Endothelial cell of umbilical vein (primary cell): ENCODE measurements around the gene OXSR1. TPM values are rescaled to one million over a fixed set of nuclear protein-coding genes. Genes with fewer than 3 reads are reported as not detected.
"Not testable (repeated sequence)": the region's sequence is repeated elsewhere in the genome, so short reads cannot be mapped to it uniquely, and the experiment has no call there.

Experiments
- BruUV-seq: library from RNA; stranded (reverse); fragments of 400-500 nt; replicated peaks from 2 replicates; lab custom pipeline; 2021; lab: Mats Ljungman, UMichigan
- CTCF ChIA-PET: fragments of 300-600, 350-600 bp; sonication (Branson Sonifier 250); formaldehyde crosslinking; loops from one replicate; lab custom pipeline; 2021; ENCODE audit warnings: antibody characterized with exemption, inconsistent platforms; lab: Charles Lee
- POLR2A ChIA-PET: fragments of 300-600, 350-600 bp; sonication (Branson Sonifier 250); formaldehyde crosslinking; loops from one replicate; lab custom pipeline; 2021; ENCODE audit warnings: antibody characterized with exemption, inconsistent platforms; lab: Charles Lee
- DNase-seq: peaks from one replicate; pipeline ENCODE4 v3.0.0-alpha.2; 2011; ENCODE audit warnings: low read depth, low spot score
- FAIRE-seq: peaks from 2 replicates; lab custom pipeline; 2011; peaks lifted over from hg19 to GRCh38; lab: Jason Lieb, UNC
- H2AFZ ChIP-seq: 2 replicates; pipeline ENCODE4 v1.6.0; 2012; ENCODE audit warnings: low read depth, low read length, control low read depth, inconsistent platforms
- H3K27ac ChIP-seq: 2 replicates; pipeline ENCODE4 v1.5.1; 2011; ENCODE audit warnings: low read depth, mild to moderate bottlenecking, control low read depth, low read length, moderate library complexity; ENCODE audit not compliant: insufficient read depth
- H3K27me3 ChIP-seq, 2 experiments: 2 replicates each; pipeline versions ENCODE4 v1.6.0 to v1.6.1; 2011; ENCODE audit warnings: low read length in 2 of 2, mixed read lengths in 1 of 2; ENCODE audit not compliant: control insufficient read depth in 2 of 2, insufficient read depth in 2 of 2
- H3K36me3 ChIP-seq, 2 experiments: 2 replicates in 1 of 2; 3 replicates in 1 of 2; pipeline ENCODE4 v1.5.1; 2011; ENCODE audit warnings: low read length in 2 of 2, mild to moderate bottlenecking in 1 of 2, moderate library complexity in 1 of 2; ENCODE audit not compliant: control insufficient read depth in 2 of 2, insufficient read depth in 2 of 2; ENCODE audit errors: extremely low read depth in 1 of 2
- H3K4me1 ChIP-seq: 3 replicates; pipeline ENCODE4 v1.5.1; 2011; ENCODE audit warnings: mild to moderate bottlenecking, low read length; ENCODE audit not compliant: control insufficient read depth, insufficient read depth; ENCODE audit errors: extremely low read depth
- H3K4me2 ChIP-seq: 2 replicates; pipeline ENCODE4 v1.6.1; 2011; ENCODE audit warnings: low read length, control low read depth, mixed read lengths; ENCODE audit not compliant: insufficient read depth
- H3K4me3 ChIP-seq, 3 experiments: fragments of 200-600 bp in 1 of 3; sonication (generic), shearing (Covaris generic) in 1 of 3; replicated peaks in 1 of 3; 2 replicates each; pipeline ENCODE4 v1.5.1; 2011 to 2016; ENCODE audit warnings: control low read depth in 3 of 3, low read length in 3 of 3, mild to moderate bottlenecking in 2 of 3, inconsistent platforms in 1 of 3, low read depth in 1 of 3, moderate library complexity in 1 of 3; ENCODE audit not compliant: insufficient read depth in 1 of 3
- H3K79me2 ChIP-seq: 2 replicates; pipeline ENCODE4 v1.6.0; 2012; ENCODE audit warnings: low read length, inconsistent platforms; ENCODE audit not compliant: control insufficient read depth, insufficient read depth
- H3K9ac ChIP-seq: replicated peaks from 2 replicates; pipeline ENCODE3; 2011; ENCODE audit warnings: low read length, control low read depth; ENCODE audit not compliant: insufficient read depth; ENCODE audit errors: extremely low read depth
- H3K9me1 ChIP-seq: replicated peaks from 3 replicates; pipeline ENCODE4 v1.6.0; 2011; ENCODE audit warnings: mild to moderate bottlenecking, low read length; ENCODE audit not compliant: control insufficient read depth, insufficient read depth; ENCODE audit errors: extremely low read depth
- H3K9me3 ChIP-seq: replicated peaks from 2 replicates; pipeline ENCODE4 v1.5.1; 2012; ENCODE audit warnings: low read length, inconsistent platforms; ENCODE audit not compliant: control insufficient read depth, insufficient read depth
- H4K20me1 ChIP-seq: replicated peaks from 2 replicates; pipeline ENCODE3; 2011; ENCODE audit warnings: mild to moderate bottlenecking, low read length; ENCODE audit not compliant: control insufficient read depth, insufficient read depth; ENCODE audit errors: extremely low read depth
- EZH2 ChIP-seq: IDR thresholded peaks from 2 replicates; pipeline ENCODE4 v1.6.1; 2012; ENCODE audit warnings: borderline replicate concordance, low read depth, mild to moderate bottlenecking, moderate library complexity, low read length, inconsistent platforms; ENCODE audit not compliant: severe bottlenecking
- FOS ChIP-seq: IDR thresholded peaks from 2 replicates; pipeline ENCODE4 v1.6.1; 2011; ENCODE audit warnings: mild to moderate bottlenecking, low read length, moderate library complexity, borderline replicate concordance; ENCODE audit not compliant: insufficient read depth
- GATA2 ChIP-seq: IDR thresholded peaks from 2 replicates; pipeline ENCODE4 v1.7.0; 2011; ENCODE audit warnings: low read depth, mild to moderate bottlenecking, moderate library complexity, mixed read lengths, low read length; ENCODE audit not compliant: insufficient read length, insufficient read depth
- JUN ChIP-seq: IDR thresholded peaks from 2 replicates; pipeline ENCODE4 v1.6.1; 2011; ENCODE audit warnings: borderline replicate concordance, low read depth; ENCODE audit not compliant: insufficient read length, insufficient read depth
- MAX ChIP-seq: IDR thresholded peaks from 2 replicates; pipeline ENCODE4 v1.6.1; 2011; ENCODE audit not compliant: insufficient read depth, insufficient read length
- MYC ChIP-seq: IDR thresholded peaks from one replicate; pipeline ENCODE4 v1.6.1; 2011; ENCODE audit warnings: mild to moderate bottlenecking, low read depth, low read length
- POLR2A ChIP-seq: IDR thresholded peaks from 2 replicates; pipeline ENCODE4 v1.6.1; 2012; ENCODE audit warnings: low read depth, mild to moderate bottlenecking, control low read depth, low read length
- POLR2AphosphoS5 ChIP-seq: IDR thresholded peaks from 2 replicates; pipeline ENCODE4 v1.6.1; 2012; ENCODE audit warnings: low read depth, mild to moderate bottlenecking, control low read depth, low read length, moderate library complexity; ENCODE audit not compliant: insufficient read depth
- dilution Hi-C: fragments of 300-500 bp; cut with MboI; formaldehyde crosslinking; loops from one replicate; pipeline ENCODE4 v1.15.0; 2019; ENCODE audit warnings: low sequenced_read_pairs; ENCODE audit not compliant: extremely low pct_ligation_motif_present
- intact Hi-C: fragments of 100-400 bp; cut with micrococcal nuclease; formaldehyde crosslinking; loops from one replicate; pipeline ENCODE4 v1.10.0; 2022
- polyA plus RNA-seq, 4 experiments: library from polyadenylated mRNA; depleted of rRNA in 3 of 4; stranded (reverse) in 3 of 4; unstranded in 1 of 4; fragments of >200 nt; gene quantifications; 2 replicates each; pipeline versions ENCODE4 v1.2.1 to v1.2.3, GENCODE V29; 2011 to 2012; ENCODE audit warnings: missing spikeins in 1 of 4
- total RNA-seq: library from RNA; stranded (reverse); gene quantifications from 2 replicates; pipeline ENCODE4 v1.2.3, GENCODE V29; 2021
- TF ChIP-seq, protein P1 (sequence below), 2 donors: IDR thresholded peaks; 1 replicate in 1 of 2; 2 replicates in 1 of 2; pipeline ENCODE4 v1.5.1; 2011; ENCODE audit warnings: low read length in 2 of 2, mild to moderate bottlenecking in 2 of 2, moderate library complexity in 2 of 2, control low read depth in 1 of 2, inconsistent platforms in 1 of 2, low read depth in 1 of 2; ENCODE audit not compliant: insufficient read depth in 1 of 2; ENCODE audit errors: extremely low read depth in 1 of 2

The OXSR1 gene
- total and polyA plus RNA-seq, 2 donors (not counting 3 experiments of a cell fraction or from before 2014, with no cell fraction given), result 15.1 to 32.9 TPM

DNA sequence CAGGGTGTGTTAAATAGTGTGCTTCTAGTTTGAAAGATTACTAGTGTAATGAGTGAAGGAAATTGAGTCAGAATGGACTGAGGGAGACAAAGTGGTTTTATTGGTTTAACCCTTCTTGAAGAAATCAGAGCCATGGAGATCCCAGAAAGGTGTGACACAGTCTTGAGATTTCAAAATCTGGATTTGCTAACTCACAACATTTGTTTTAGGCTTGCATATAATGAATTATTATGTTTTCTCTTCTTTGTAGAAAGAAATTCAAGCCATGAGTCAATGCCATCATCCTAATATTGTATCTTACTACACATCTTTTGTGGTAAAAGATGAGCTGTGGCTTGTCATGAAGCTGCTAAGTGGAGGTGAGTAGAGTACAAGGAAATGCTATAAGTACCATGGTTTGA, 25.1 kb downstream of the OXSR1 start:
- Histone ChIP-seq H3K9me3 (no peaks in the 10 kb centered on the region), H3K27ac (no peak overlapping the region), H3K4me1 (no peaks in the 10 kb centered on the region), H3K4me2 (no peak overlapping the region), H2AFZ (no peak overlapping the region), H3K27me3 (no peaks in the 10 kb centered on the region), H3K9me1 (no peaks in the 10 kb centered on the region), H3K9ac (no peak overlapping the region), H4K20me1 (no peaks in the 10 kb centered on the region), H3K36me3 (peaks cover 0 to 2% of the 10 kb centered on the region in 2 experiments), H3K4me3 (no peak overlapping the region), H3K79me2 (no peaks in the 10 kb centered on the region)
- TF ChIP-seq MAX (no peak), EZH2 (no peak), GATA2 (no peak), MYC (no peak), POLR2AphosphoS5 (no peak), FOS (no peak), JUN (no peak), POLR2A (no peak)
- TF ChIP-seq, protein P1, sequence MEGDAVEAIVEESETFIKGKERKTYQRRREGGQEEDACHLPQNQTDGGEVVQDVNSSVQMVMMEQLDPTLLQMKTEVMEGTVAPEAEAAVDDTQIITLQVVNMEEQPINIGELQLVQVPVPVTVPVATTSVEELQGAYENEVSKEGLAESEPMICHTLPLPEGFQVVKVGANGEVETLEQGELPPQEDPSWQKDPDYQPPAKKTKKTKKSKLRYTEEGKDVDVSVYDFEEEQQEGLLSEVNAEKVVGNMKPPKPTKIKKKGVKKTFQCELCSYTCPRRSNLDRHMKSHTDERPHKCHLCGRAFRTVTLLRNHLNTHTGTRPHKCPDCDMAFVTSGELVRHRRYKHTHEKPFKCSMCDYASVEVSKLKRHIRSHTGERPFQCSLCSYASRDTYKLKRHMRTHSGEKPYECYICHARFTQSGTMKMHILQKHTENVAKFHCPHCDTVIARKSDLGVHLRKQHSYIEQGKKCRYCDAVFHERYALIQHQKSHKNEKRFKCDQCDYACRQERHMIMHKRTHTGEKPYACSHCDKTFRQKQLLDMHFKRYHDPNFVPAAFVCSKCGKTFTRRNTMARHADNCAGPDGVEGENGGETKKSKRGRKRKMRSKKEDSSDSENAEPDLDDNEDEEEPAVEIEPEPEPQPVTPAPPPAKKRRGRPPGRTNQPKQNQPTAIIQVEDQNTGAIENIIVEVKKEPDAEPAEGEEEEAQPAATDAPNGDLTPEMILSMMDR (IDR thresholded peaks at IDR 0.05; ENCODE audit: extremely low read depth in 1 of 2, insufficient read depth in 1 of 2, low read depth in 1 of 2, low read length in 2 of 2), result no peak
- ChIA-PET CTCF (interaction anchor here (1.2 kb wide), 1 partner anchor 12 kb away, joined by 4 read pairs; no protein-coding TSS in a partner anchor), POLR2A (no interaction called here)
- no peak for FAIRE-seq
- no peak for DNase-seq
- dilution Hi-C loops (no loop called here), intact Hi-C loops (no loop called here)
- BruUV-seq, result no TSS peak

DNA sequence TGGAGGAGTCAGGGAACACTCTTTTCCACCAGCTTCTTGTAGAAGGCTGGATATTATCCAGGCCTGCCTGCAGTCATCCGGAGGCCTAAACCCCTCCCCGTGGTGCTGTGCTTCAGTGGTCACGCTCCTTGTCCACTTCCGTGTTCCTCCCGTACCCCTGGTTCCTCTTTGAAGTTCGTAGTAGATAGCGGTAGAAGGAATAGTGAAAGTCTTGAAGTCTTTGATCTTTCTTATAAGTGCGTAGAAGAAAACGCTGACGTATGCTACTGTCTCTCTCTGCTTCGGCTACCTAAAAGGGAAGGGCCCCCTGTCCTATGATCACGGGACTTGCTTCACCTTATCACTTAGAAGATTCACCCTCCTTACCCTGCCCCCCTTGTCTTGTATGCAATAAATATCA, 37.6 kb downstream of the OXSR1 start:
- H3K79me2 ChIP-seq, result peaks cover 28% of the 10 kb centered on the region
- intact Hi-C loops, H3K27me3 ChIP-seq, DNase-seq, H3K4me2 ChIP-seq, H3K9me1 ChIP-seq, H3K36me3 ChIP-seq, H3K9me3 ChIP-seq, H3K27ac ChIP-seq, FAIRE-seq, BruUV-seq, H2AFZ ChIP-seq, H3K9ac ChIP-seq, H3K4me1 ChIP-seq, dilution Hi-C loops, H3K4me3 ChIP-seq, H4K20me1 ChIP-seq, POLR2A ChIA-PET, CTCF ChIA-PET: not testable (repeated sequence)
